Mesendoderm (in vitro differentiated cells): ENCODE measurements around the gene KIF23.

Source experiments
- DNase-seq: peaks from one replicate; pipeline ENCODE4 v3.0.0; 2013
- H2AK5ac ChIP-seq: 2 replicates; pipeline ENCODE4 v1.6.1; 2013; ENCODE audit warnings: low read length, inconsistent platforms
- H2BK120ac ChIP-seq: 2 replicates; pipeline ENCODE4 v1.6.1; 2013; ENCODE audit warnings: low read depth, mild to moderate bottlenecking, low read length, moderate library complexity, mixed read lengths
- H2BK15ac ChIP-seq: replicated peaks from 2 replicates; pipeline ENCODE4 v1.6.1; 2013; ENCODE audit warnings: low read depth, mild to moderate bottlenecking, moderate library complexity
- H2BK5ac ChIP-seq: 2 replicates; pipeline ENCODE4 v1.6.1; 2013; ENCODE audit warnings: low read length, inconsistent platforms
- H3K18ac ChIP-seq: 2 replicates; pipeline ENCODE4 v1.6.1; 2013; ENCODE audit warnings: mild to moderate bottlenecking, low read length, mixed read lengths
- H3K23ac ChIP-seq: one replicate; pipeline ENCODE4 v1.6.1; 2013; ENCODE audit warnings: low read length
- H3K27ac ChIP-seq: 2 replicates; pipeline ENCODE4 v1.5.1; 2013; ENCODE audit warnings: low read depth, mild to moderate bottlenecking, inconsistent platforms, low read length, moderate library complexity
- H3K27me3 ChIP-seq: 2 replicates; pipeline ENCODE4 v1.6.1; 2013; ENCODE audit warnings: low read length, control low read depth, mild to moderate bottlenecking, inconsistent platforms; ENCODE audit not compliant: insufficient read depth, poor library complexity
- H3K36me3 ChIP-seq: 2 replicates; pipeline ENCODE4 v1.6.1; 2013; ENCODE audit warnings: low read length, inconsistent platforms; ENCODE audit not compliant: control insufficient read depth, insufficient read depth
- H3K4ac ChIP-seq: one replicate; pipeline ENCODE4 v1.6.1; 2013; ENCODE audit warnings: low read depth, mild to moderate bottlenecking, low read length, moderate library complexity
- H3K4me1 ChIP-seq: 2 replicates; pipeline ENCODE4 v1.6.1; 2013; ENCODE audit warnings: low read depth, low read length, inconsistent platforms; ENCODE audit not compliant: control insufficient read depth
- H3K4me2 ChIP-seq: 2 replicates; pipeline ENCODE4 v1.6.1; 2013; ENCODE audit warnings: low read length
- H3K4me3 ChIP-seq: 2 replicates; pipeline ENCODE4 v1.5.1; 2013; ENCODE audit warnings: mild to moderate bottlenecking, low read length
- H3K56ac ChIP-seq: one replicate; pipeline ENCODE4 v1.6.1; 2013; ENCODE audit warnings: low read length
- H3K79me1 ChIP-seq: 2 replicates; pipeline ENCODE4 v1.6.1; 2013; ENCODE audit warnings: low read length, inconsistent platforms
- H3K79me2 ChIP-seq: 2 replicates; pipeline ENCODE4 v1.6.1; 2013; ENCODE audit warnings: mild to moderate bottlenecking, low read length; ENCODE audit not compliant: control insufficient read depth, insufficient read depth
- H3K9ac ChIP-seq: 2 replicates; pipeline ENCODE4 v1.6.1; 2013; ENCODE audit warnings: low read length, inconsistent platforms
- H4K5ac ChIP-seq: one replicate; pipeline ENCODE4 v1.6.1; 2013; ENCODE audit warnings: low read length
- H4K8ac ChIP-seq: one replicate; pipeline ENCODE4 v1.6.1; 2013; ENCODE audit warnings: low read depth, mild to moderate bottlenecking, control low read depth, low read length, moderate library complexity
- WGBS: extraction: QIAGEN DNeasy Blood & Tissue Kit; methylation state at CpG from one replicate; pipeline ENCODE4 v1.1.7; 2013; ENCODE audit warnings: low lambda C conversion rate, missing lambda C conversion rate; ENCODE audit not compliant: insufficient coverage; ENCODE audit errors: extremely low coverage; 5-methylcytosine and 5-hydroxymethylcytosine counted together

The KIF23 gene

DNA sequence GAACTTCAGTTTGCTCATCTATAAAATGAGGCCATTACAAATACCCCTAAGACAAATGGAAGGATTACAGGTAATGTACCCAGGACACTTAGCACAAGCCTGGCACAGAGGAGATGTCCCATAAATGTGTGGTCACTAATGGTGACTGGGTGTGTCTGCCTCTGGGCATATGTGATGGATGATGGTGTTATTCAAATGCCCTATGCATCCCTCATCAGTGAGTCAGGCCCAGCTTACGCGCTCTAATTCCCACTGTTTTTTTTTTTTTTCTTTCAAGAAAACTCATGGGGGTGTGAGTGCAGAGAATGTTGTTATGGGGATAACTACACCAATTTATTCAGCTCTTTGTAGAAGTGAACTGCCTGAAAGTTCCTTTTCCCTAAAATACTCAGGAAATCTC is 23.6 kb upstream of the KIF23 start:
- Histone ChIP-seq H3K18ac (no peak overlapping the region), H3K9ac (no peak overlapping the region), H3K4me1 (no peaks in the 10 kb centered on the region), H3K79me1 (no peaks in the 10 kb centered on the region), H2BK120ac (no peak overlapping the region), H3K4me2 (no peak overlapping the region), H4K5ac (no peak overlapping the region), H3K27me3 (no peaks in the 10 kb centered on the region), H2AK5ac (no peak overlapping the region), H3K56ac (no peak overlapping the region), H4K8ac (no peak overlapping the region), H3K36me3 (no peaks in the 10 kb centered on the region), H3K4me3 (no peak overlapping the region), H3K79me2 (no peaks in the 10 kb centered on the region), H3K4ac (no peak overlapping the region), H2BK5ac (no peak overlapping the region), H2BK15ac (no peak overlapping the region), H3K23ac (no peak overlapping the region), H3K27ac (no peak overlapping the region)
- no peak for DNase-seq
- no CpG with 5 or more reads among the region's 2 CpGs for WGBS

GRCh38 chr15:69391046-69391757 is 22.9 kb upstream of the KIF23 start:
- Histone ChIP-seq H2BK15ac (no peak overlapping the region), H3K4me3 (no peak overlapping the region), H4K8ac (no peak overlapping the region), H3K27me3 (no peaks in the 10 kb centered on the region), H3K9ac (no peak overlapping the region), H3K79me2 (no peaks in the 10 kb centered on the region), H2AK5ac (no peak overlapping the region), H3K27ac (no peak overlapping the region), H2BK5ac (no peak overlapping the region), H2BK120ac (no peak overlapping the region), H3K36me3 (no peaks in the 10 kb centered on the region), H3K4ac (no peak overlapping the region), H3K79me1 (no peaks in the 10 kb centered on the region), H3K4me2 (no peak overlapping the region), H3K23ac (no peak overlapping the region), H3K56ac (no peak overlapping the region), H4K5ac (no peak overlapping the region), H3K18ac (no peak overlapping the region), H3K4me1 (no peaks in the 10 kb centered on the region)
- DNase-seq = no peak
- no CpG with 5 or more reads among the region's 11 CpGs for WGBS

GRCh38 chr15:69392352-69392751 is 21.8 kb upstream of the KIF23 start:
- Histone ChIP-seq H2BK5ac (no peak overlapping the region), H2AK5ac (no peak overlapping the region), H3K56ac (no peak overlapping the region), H3K4me3 (no peak overlapping the region), H3K9ac (no peak overlapping the region), H3K4me2 (no peak overlapping the region), H3K79me1 (no peaks in the 10 kb centered on the region), H2BK15ac (no peak overlapping the region), H3K4me1 (no peaks in the 10 kb centered on the region), H3K79me2 (no peaks in the 10 kb centered on the region), H4K8ac (no peak overlapping the region), H3K27ac (no peak overlapping the region), H3K18ac (no peak overlapping the region), H3K36me3 (no peaks in the 10 kb centered on the region), H3K27me3 (no peaks in the 10 kb centered on the region), H4K5ac (no peak overlapping the region), H2BK120ac (no peak overlapping the region), H3K4ac (no peak overlapping the region), H3K23ac (no peak overlapping the region)
- no CpG with 5 or more reads among the region's 4 CpGs for WGBS
- no peak for DNase-seq

- Histone ChIP-seq H3K4ac (no peak overlapping the region), H2BK120ac (no peak overlapping the region), H3K4me1 (no peaks in the 10 kb centered on the region), H3K56ac (peak overlapping the region; percentile 57), H3K4me2 (no peak overlapping the region), H2BK5ac (no peak overlapping the region), H2BK15ac (no peak overlapping the region), H2AK5ac (no peak overlapping the region), H3K23ac (no peak overlapping the region), H3K79me1 (no peaks in the 10 kb centered on the region), H3K4me3 (no peak overlapping the region), H4K5ac (no peak overlapping the region), H3K27ac (no peak overlapping the region), H3K27me3 (no peaks in the 10 kb centered on the region), H4K8ac (no peak overlapping the region), H3K18ac (no peak overlapping the region), H3K9ac (peak overlapping the region; percentile 35), H3K79me2 (no peaks in the 10 kb centered on the region), H3K36me3 (no peaks in the 10 kb centered on the region)
- no peak for DNase-seq
- no CpG with 5 or more reads among the region's 11 CpGs for WGBS
Observed at GRCh38 chr15:69393831-69394491, 20.2 kb upstream of the KIF23 start.

DNA sequence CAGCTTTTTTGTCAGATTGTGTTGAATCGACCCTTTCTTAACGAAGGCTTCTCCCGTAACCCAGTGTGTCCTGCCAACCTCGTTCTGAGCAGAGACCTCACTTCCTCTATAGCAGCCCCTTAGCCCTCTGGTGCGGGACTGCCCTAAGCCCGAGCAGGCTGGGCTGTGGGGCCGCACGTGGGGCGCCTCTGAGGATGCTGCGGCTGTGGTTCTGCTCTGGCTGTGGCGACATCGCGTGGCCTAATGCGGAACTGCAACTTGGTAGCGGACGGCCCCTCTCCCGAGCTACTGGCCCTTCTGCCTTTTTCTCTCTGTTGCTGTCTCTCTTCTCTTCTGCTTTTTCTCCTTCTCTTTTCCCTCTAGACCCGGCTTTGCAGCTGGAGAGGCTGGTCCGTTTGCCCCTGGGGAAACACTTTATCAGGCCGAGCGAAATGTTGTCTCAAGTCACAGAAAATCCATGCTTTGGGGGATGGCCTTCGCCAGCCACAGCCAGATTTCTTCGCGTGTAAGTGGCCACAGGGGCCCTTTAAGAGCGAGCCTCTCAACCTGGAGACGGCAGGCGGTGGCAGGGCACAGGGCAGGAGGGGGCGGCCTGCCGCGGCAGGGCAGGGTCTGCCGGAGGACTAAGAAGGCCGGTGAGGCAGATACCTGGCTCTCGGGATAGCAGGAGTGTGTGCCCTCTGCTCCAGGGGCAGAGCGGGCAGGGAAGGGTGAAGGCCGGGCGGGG is 19.4 kb upstream of the KIF23 start:
- no peak overlapping the region for H3K18ac ChIP-seq
- H2AK5ac ChIP-seq = no peak overlapping the region
- peak overlapping the region; percentile 35 for H3K9ac ChIP-seq
- H2BK120ac ChIP-seq = no peak overlapping the region
- no peak overlapping the region for H3K4me3 ChIP-seq
- H3K4me2 ChIP-seq = no peak overlapping the region
- no peak overlapping the region for H4K8ac ChIP-seq
- no peaks in the 10 kb centered on the region for H3K36me3 ChIP-seq
- peak overlapping the region; percentile 57 for H3K56ac ChIP-seq
- no peak overlapping the region for H2BK5ac ChIP-seq
- no peaks in the 10 kb centered on the region for H3K79me1 ChIP-seq
- no CpG with 5 or more reads among the region's 36 CpGs for WGBS
- H3K27ac ChIP-seq = no peak overlapping the region
- no peak overlapping the region for H3K23ac ChIP-seq
- H3K27me3 ChIP-seq = no peaks in the 10 kb centered on the region
- no peaks in the 10 kb centered on the region for H3K79me2 ChIP-seq
- H3K4me1 ChIP-seq = no peaks in the 10 kb centered on the region
- H3K4ac ChIP-seq = no peak overlapping the region
- DNase-seq = peak; percentile 82
- no peak overlapping the region for H2BK15ac ChIP-seq
- no peak overlapping the region for H4K5ac ChIP-seq
